ENCODE measurements around the gene CTNND2.

The CTNND2 gene

DNA sequence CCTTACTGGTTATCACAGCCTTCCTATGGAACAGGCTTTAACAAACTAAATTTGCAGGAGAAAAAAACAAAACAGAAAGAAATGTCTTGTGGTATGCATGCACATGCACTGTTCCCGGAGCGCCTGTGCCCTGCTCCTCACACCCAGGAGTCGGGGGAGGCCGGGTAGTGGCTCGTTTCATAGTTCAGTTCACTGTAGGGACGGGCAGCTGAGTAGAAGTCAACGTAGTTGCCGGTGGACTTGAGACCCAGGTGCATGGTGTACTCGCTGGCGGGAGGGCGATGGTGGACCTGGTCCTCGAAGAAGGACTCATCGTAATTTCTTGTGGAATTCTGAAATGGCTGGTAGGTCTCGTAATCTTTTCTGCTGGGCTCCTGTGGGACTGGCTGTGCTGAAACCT is 930.9 kb downstream of the CTNND2 start:
- TF ChIP-seq, protein P1, sequence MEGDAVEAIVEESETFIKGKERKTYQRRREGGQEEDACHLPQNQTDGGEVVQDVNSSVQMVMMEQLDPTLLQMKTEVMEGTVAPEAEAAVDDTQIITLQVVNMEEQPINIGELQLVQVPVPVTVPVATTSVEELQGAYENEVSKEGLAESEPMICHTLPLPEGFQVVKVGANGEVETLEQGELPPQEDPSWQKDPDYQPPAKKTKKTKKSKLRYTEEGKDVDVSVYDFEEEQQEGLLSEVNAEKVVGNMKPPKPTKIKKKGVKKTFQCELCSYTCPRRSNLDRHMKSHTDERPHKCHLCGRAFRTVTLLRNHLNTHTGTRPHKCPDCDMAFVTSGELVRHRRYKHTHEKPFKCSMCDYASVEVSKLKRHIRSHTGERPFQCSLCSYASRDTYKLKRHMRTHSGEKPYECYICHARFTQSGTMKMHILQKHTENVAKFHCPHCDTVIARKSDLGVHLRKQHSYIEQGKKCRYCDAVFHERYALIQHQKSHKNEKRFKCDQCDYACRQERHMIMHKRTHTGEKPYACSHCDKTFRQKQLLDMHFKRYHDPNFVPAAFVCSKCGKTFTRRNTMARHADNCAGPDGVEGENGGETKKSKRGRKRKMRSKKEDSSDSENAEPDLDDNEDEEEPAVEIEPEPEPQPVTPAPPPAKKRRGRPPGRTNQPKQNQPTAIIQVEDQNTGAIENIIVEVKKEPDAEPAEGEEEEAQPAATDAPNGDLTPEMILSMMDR (conservative IDR thresholded peaks at IDR 0.05; ENCODE audit: low read depth, low read length): no peak
- no peak overlapping the region for H3K4me3 ChIP-seq (ENCODE audit: low read depth, low read length)
- no peak for DNase-seq (ENCODE audit: low read depth)

DNA sequence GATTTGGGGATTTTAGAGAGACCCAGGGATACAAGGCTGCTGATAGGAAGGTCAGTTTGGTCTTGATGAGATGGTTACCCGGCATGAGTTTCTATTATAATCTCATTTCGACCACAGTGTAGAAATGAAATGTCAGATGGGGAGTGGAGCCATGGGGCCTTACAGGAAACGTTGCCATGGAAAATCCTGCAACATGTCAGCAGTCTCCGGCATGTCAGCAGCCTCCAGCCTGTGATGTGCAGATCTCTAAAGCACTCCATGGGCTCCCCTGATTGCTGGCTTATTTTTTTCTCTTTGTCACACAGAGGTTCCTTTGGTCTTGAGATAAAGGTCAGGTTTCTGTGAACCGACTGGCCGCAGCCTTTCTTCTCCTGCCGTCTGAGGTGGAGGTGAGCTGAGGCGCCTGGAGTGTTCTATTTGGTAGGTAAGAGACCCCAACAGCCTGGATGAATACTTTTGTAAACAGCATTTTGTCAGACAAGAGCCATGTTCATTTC is 934.5 kb downstream of the CTNND2 start:
- no peak overlapping the region for H3K4me3 ChIP-seq (ENCODE audit: low read depth, low read length)
- no peak for DNase-seq (ENCODE audit: low read depth)
- TF ChIP-seq, protein P1 (conservative IDR thresholded peaks at IDR 0.05; ENCODE audit: low read depth, low read length): no peak

DNA sequence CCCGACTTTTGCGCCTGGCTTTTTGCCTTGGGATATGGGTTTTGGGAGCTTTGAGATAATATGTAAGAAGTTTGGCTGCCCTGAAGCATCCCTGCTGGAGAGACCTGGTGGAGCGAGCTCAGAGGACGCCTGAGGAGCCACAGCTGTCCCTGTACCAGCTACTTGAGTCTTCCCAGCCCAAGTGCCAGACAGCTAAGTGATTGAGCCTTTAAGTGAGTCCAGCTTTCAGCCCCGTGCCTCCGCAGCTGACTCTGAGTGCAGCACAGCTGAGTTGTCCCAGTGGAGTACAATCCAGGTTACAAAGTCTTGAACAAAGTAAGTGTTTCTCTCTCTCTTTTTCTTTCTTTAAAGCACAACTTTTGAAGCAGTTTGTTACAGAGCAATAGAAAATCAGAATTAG is 939.4 kb downstream of the CTNND2 start:
- DNase-seq (ENCODE audit: low read depth): no peak
- TF ChIP-seq, protein P1 (conservative IDR thresholded peaks at IDR 0.05; ENCODE audit: low read depth, low read length): no peak

DNA sequence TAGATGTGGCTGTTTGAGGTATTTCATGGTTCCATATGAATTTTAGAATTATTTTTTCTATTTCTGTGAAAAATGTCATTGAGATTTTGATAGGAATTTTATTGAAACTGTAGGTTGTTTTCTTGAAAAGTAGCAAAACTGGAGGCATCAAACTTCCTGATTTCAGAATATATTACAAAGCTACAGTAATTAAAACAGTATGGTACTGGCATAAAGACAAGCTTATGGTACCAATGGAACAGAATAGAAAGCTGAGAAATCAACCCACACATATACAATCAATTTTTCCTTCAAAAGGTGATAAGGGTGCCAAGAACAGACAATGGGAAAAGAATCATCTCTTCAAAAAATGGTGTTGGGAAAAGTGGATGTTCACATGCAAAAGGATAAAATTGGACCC is 945.5 kb downstream of the CTNND2 start:
- TF ChIP-seq, protein P1 (conservative IDR thresholded peaks at IDR 0.05; ENCODE audit: low read depth, low read length): no peak
- H3K4me3 ChIP-seq (ENCODE audit: low read depth, low read length): no peak overlapping the region
- DNase-seq (ENCODE audit: low read depth): no peak

More for the DNA sequence above, 939.4 kb downstream of the CTNND2 start:
- no peak overlapping the region for H3K4me3 ChIP-seq (ENCODE audit: low read depth, low read length)

DNA sequence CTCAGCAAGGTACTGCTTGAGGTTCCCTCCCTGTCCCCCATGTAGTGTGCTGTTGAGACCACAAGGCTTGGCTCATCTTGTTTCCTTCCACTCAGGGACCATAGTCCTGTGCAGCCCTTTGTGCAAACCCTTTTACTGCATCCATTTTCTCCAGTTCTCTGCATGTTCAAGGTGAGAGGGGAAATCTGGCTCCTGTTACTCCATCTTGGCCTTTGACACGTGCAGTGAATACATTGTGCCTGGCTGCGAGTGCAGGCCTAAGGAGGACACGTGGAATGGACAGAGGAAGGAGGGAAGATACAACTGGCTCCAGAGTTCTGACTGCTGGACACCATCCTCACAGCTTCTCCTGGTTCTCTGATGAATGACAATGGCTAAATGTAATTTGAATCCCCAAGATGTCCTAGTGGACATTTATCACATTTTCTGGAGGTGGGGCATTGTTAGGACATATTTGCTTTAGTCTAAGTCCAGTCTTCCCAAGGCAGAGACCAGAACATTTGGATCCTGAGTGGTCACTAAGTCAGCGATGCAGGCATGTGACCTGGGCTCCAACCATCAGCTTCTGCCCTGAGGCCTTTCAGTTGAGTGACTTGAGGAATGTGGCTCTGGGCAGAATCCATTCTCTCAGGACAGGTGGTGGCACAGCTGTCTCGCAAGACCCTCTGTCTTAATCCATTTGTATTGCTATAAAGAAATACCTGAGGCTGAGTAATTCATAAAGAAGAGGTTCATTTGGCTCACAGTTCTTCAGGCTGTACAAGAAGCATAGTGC is 954.2 kb downstream of the CTNND2 start:
- H3K4me3 ChIP-seq (ENCODE audit: low read depth, low read length): no peak overlapping the region
- no peak for DNase-seq (ENCODE audit: low read depth)
- TF ChIP-seq, protein P1 (conservative IDR thresholded peaks at IDR 0.05; ENCODE audit: low read depth, low read length): no peak

DNA sequence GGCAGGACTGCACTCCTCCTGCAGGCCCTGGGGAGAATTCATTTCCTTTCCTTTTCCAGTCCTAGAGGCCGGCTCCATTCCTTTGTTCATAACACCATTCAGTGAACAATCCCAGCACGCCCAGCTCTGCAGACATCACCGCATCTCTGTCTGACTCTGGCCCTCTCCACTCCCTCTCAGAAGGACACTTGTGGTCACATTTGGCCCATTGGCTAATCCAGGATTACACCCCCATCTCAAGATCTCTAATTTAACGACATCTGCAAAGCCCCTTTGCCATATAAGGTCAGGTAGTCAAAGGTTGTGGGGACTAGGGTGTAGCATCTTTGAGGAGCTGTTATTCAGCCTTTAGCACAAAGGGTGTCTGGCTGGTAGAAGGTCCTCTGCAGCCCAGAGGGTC is 958.2 kb downstream of the CTNND2 start:
- TF ChIP-seq, protein P1 (conservative IDR thresholded peaks at IDR 0.05; ENCODE audit: low read depth, low read length): no peak
- H3K4me3 ChIP-seq (ENCODE audit: low read depth, low read length): no peak overlapping the region
- no peak for DNase-seq (ENCODE audit: low read depth)

DNA sequence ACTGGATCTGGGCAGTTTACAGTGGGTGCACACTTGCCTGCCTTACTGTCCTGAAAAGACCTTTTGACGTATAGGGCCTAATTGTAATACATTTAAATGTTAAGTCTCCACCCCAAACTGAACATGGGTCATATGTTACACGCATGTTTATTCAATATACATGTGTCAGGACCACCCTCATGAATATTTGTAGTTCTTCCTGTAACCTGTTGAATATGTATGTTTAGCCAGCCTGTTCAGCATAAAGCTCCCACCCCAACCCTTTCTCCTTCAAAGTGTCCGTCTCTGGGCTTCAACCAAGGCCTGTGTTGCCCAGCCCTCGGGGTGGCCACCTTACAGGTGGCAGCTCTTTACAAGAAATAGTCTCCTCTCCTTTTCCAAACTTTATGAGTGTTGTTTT is 962.3 kb downstream of the CTNND2 start:
- TF ChIP-seq, protein P1 (conservative IDR thresholded peaks at IDR 0.05; ENCODE audit: low read depth, low read length): no peak
- no peak overlapping the region for H3K4me3 ChIP-seq (ENCODE audit: low read depth, low read length)
- DNase-seq (ENCODE audit: low read depth): no peak
